Body of pancreas (tissue), 4 donors: ENCODE results near the gene CAMK1D. TPM values are rescaled to one million over a fixed set of nuclear protein-coding genes. Genes with fewer than 3 reads are reported as not detected.

Experiments
- ATAC-seq: fragments of 150-250 bp; one replicate; pipeline ENCODE4 v1.9.1; 2016
- DNase-seq, 4 donors: peaks; one replicate each; pipeline ENCODE4 v3.0.0-alpha.2; 2019
- H3K27ac ChIP-seq, 4 donors: fragments of 200-600 bp; sonication (generic); 1 replicate in 3 of 4; 2 replicates in 1 of 4; pipeline versions ENCODE4 v1.5.1 to v1.6.1; 2016 to 2019; ENCODE audit warnings: mild to moderate bottlenecking in 1 of 4, mixed read lengths in 1 of 4, moderate library complexity in 1 of 4
- H3K27me3 ChIP-seq, 2 donors: fragments of 200-600 bp; sonication (generic); one replicate each; pipeline ENCODE4 v1.6.0; 2016; ENCODE audit warnings: mild to moderate bottlenecking in 1 of 2
- H3K36me3 ChIP-seq, 2 donors: fragments of 200-600 bp; sonication (generic); replicated peaks in 1 of 2; 2 replicates each; pipeline ENCODE4 v1.5.1; 2016; ENCODE audit warnings: low read depth in 2 of 2; ENCODE audit not compliant: insufficient read depth in 1 of 2
- H3K4me1 ChIP-seq: fragments of 200-600 bp; sonication (generic); one replicate; pipeline ENCODE4 v1.6.0; 2016
- H3K4me3 ChIP-seq, 2 donors: fragments of 200-600 bp; sonication (generic); 1 replicate in 1 of 2; 2 replicates in 1 of 2; pipeline ENCODE4 v1.5.1; 2016 to 2019
- H3K9me3 ChIP-seq, 3 donors: fragments of 200-600 bp; sonication (generic); 1 replicate in 2 of 3; 2 replicates in 1 of 3; pipeline ENCODE4 v1.5.1; 2016
- CTCF ChIP-seq, 7 experiments: fragments of 450-650 bp in 4 of 7; fragments of 200-600 bp in 3 of 7; sonication (generic) in 3 of 7; IDR thresholded peaks; one replicate each; pipeline ENCODE4 v1.5.1; 2016 to 2019; ENCODE audit warnings: antibody characterized with exemption in 7 of 7
- POLR2A ChIP-seq, 3 donors: fragments of 450-650 bp; IDR thresholded peaks; one replicate each; pipeline ENCODE4 v1.6.1; 2016; ENCODE audit warnings: antibody characterized with exemption in 3 of 3, mild to moderate bottlenecking in 2 of 3
- WGBS, 2 donors: methylation state at CpG; one replicate each; pipeline ENCODE4 v1.1.5; 2017; 5-methylcytosine and 5-hydroxymethylcytosine counted together
- intact Hi-C: fragments of 100-400 bp; cut with DNase I; formaldehyde crosslinking; loops from one replicate; pipeline ENCODE4 v1.15.1; 2023
- total RNA-seq, 2 donors: library from RNA; depleted of rRNA; stranded (reverse); fragments of >200 nt; gene quantifications; one replicate each; pipeline ENCODE4 v1.1.0, GENCODE V29; 2016

The CAMK1D gene
- total RNA-seq, 2 donors from 2014 or later = 12.5 to 14.2 TPM

DNA sequence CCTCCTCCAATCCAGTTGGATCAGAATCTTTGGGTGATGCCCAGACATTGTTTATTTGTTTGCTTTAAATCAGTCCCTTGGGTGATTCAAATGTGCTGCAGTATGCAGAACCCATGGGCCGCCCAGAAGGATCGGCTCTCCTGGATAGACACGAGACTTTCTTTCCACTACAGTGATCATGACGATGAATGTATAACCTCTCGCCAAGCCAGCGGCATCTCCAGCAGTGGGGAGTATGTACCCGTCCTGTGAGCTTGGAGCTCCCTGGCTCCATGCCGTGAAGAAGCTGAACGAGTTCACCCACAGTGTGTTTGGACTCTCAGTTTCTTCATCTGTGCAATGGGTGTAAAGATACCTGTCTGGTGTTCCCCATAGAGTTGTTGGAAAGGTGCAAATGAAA lies 162.3 kb downstream of the CAMK1D start:
- H3K36me3 ChIP-seq = no peaks in the 10 kb centered on the region
- H3K27me3 ChIP-seq = no peaks in the 10 kb centered on the region
- H3K4me1 ChIP-seq = peaks cover 16% of the 10 kb centered on the region
- no peaks in the 10 kb centered on the region for H3K9me3 ChIP-seq
- 97 to 99% methylated on average over 9 of the region's 9 CpGs for WGBS, 2 donors
- intact Hi-C loops = no loop called here
- DNase-seq = no peak
- no peak overlapping the region for H3K4me3 ChIP-seq
- no peak for ATAC-seq
- TF ChIP-seq CTCF (IDR thresholded peaks at IDR 0.05) = no peak
- no peak for TF ChIP-seq POLR2A (IDR thresholded peaks at IDR 0.05)
- no peak overlapping the region for H3K27ac ChIP-seq

- no peaks in the 10 kb centered on the region for H3K27me3 ChIP-seq
- TF ChIP-seq POLR2A (IDR thresholded peaks at IDR 0.05) (no peak), CTCF (IDR thresholded peaks at IDR 0.05) (no peak)
- H3K4me3 ChIP-seq = no peak overlapping the region
- H3K36me3 ChIP-seq = no peaks in the 10 kb centered on the region
- 54 to 57% methylated on average over 18 of the region's 18 CpGs for WGBS, 2 donors
- intact Hi-C loops = no loop called here
- DNase-seq (peak in 1 of 4 donors; percentile 26), ATAC-seq (peak; percentile 25)
- peak overlapping the region in 1 of 4 donors; percentile 32 for H3K27ac ChIP-seq
- H3K4me1 ChIP-seq = peaks cover 16% of the 10 kb centered on the region
- no peaks in the 10 kb centered on the region for H3K9me3 ChIP-seq
Observed at GRCh38 chr10:12512332-12513002, 163.1 kb downstream of the CAMK1D start.

GRCh38 chr10:12513003-12513365 lies 163.6 kb downstream of the CAMK1D start:
- no peak overlapping the region for H3K4me3 ChIP-seq
- no peaks in the 10 kb centered on the region for H3K9me3 ChIP-seq
- H3K27ac ChIP-seq = peak overlapping the region in 1 of 4 donors; percentile 32
- WGBS, 2 donors = 72 to 83% methylated on average over 5 of the region's 5 CpGs
- peaks cover 16% of the 10 kb centered on the region for H3K4me1 ChIP-seq
- no peaks in the 10 kb centered on the region for H3K36me3 ChIP-seq
- H3K27me3 ChIP-seq = no peaks in the 10 kb centered on the region
- DNase-seq = no peak
- intact Hi-C loops = no loop called here
- no peak for TF ChIP-seq POLR2A (IDR thresholded peaks at IDR 0.05)
- TF ChIP-seq CTCF (IDR thresholded peaks at IDR 0.05) = no peak
- no peak for ATAC-seq

- WGBS, 2 donors = 74 to 80% methylated on average over 10 of the region's 10 CpGs
- Histone ChIP-seq H3K9me3 (no peaks in the 10 kb centered on the region), H3K27me3 (no peaks in the 10 kb centered on the region), H3K27ac (no peak overlapping the region), H3K36me3 (no peaks in the 10 kb centered on the region), H3K4me1 (peaks cover 16% of the 10 kb centered on the region), H3K4me3 (no peak overlapping the region)
- intact Hi-C loops = no loop called here
- ATAC-seq (no peak), DNase-seq (no peak)
- TF ChIP-seq POLR2A (IDR thresholded peaks at IDR 0.05) = no peak
- no peak for TF ChIP-seq CTCF (IDR thresholded peaks at IDR 0.05)
Observed at GRCh38 chr10:12513775-12514673, 164.7 kb downstream of the CAMK1D start.
